HG02798 (cell line): Measurements from ENCODE around the gene LAGE3.

Experiments
- ATAC-seq: cut with Tn5 transposase; IDR thresholded peaks from one replicate; pipeline ENCODE4 v1.9.1; 2021; ENCODE audit warnings: mild to moderate bottlenecking; ENCODE audit not compliant: unreplicated experiment, poor library complexity

Gene LAGE3, protein sequence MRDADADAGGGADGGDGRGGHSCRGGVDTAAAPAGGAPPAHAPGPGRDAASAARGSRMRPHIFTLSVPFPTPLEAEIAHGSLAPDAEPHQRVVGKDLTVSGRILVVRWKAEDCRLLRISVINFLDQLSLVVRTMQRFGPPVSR

DNA sequence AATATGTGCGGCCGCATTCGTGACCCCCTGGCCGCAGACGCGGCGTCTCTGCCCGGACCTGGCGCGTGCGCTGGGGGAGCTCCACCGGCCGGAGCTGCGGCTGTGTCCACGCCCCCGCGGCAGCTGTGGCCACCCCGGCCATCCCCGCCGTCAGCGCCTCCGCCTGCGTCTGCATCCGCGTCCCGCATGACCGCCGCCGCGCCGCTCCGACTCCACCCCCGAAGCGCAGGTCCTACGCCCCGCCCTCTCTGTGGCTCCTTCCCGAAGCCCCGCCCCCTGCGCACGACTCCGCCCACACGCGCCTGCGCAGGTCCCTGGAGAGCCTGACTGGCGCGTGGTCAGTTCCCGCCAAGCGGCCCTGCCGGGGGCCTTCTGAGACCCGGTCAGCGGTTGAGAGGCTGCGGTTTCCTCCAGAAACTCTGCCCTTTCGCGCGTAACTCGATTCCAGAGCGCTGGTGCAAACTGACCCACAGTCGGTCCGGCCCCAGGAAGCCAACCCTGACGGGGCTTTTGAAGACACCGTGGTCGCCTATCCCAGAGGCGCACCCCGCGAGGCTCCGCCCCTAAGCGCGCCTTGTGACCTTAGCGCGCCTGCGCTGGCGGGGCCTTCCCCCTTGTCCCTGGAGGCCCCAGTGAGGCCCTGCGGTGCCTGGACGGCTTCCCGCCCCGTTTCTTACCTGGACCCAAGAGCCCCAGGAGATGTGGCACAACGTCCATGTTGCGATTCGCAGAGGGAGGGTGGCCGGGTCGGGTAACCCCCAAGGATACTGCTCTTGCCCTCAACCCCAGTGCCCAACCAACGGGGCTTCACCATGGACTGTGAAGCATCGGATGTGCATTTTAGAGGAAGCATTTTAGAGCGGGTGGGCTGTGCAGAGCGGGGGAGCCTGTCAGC lies at the start of gene LAGE3:
TSS of gene LAGE3 (minus strand) at position 554 of the 895 bp plus-strand sequence. CDS start at position 188, 366 bp downstream.
- ATAC-seq: peak; percentile 94

DNA sequence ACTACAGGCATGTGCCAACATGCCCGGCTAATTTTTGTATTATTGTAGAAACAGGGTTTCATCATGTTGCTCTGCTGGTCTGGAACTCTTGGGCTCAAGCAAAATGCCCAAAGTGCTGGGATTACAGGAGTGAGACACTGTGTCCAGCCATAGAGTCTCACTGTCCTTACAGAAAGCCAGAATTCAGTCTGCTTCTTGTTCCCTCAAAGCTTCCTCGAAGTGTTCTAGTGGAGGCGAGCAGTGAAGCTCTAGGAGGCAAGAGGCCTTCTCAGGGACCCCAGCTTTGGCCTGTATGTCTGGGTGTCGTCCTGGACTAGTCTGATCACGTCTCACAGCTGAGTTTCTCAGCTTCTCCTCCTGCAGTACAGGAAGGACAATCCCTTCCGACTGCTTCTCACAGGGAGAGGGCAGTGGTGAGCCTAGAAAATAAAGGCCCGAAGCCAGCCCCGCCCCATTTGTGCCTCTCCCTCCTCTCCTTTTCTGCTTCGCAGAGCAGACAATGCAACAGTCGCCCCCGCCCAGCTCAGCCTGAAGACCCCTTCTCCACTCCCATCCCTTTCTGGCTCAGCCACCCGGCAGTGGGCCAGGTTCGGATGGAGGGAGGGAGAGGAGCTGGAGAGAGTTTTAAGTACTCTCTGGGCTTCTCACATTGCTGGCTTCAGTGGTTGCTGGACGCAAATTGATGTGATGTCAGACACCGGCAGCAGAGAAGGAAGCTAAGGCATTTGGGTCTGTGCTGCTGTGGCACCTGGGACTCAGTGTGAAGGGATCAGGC lies 48.0 kb upstream of the LAGE3 start:
- ATAC-seq: peak; percentile 77

DNA sequence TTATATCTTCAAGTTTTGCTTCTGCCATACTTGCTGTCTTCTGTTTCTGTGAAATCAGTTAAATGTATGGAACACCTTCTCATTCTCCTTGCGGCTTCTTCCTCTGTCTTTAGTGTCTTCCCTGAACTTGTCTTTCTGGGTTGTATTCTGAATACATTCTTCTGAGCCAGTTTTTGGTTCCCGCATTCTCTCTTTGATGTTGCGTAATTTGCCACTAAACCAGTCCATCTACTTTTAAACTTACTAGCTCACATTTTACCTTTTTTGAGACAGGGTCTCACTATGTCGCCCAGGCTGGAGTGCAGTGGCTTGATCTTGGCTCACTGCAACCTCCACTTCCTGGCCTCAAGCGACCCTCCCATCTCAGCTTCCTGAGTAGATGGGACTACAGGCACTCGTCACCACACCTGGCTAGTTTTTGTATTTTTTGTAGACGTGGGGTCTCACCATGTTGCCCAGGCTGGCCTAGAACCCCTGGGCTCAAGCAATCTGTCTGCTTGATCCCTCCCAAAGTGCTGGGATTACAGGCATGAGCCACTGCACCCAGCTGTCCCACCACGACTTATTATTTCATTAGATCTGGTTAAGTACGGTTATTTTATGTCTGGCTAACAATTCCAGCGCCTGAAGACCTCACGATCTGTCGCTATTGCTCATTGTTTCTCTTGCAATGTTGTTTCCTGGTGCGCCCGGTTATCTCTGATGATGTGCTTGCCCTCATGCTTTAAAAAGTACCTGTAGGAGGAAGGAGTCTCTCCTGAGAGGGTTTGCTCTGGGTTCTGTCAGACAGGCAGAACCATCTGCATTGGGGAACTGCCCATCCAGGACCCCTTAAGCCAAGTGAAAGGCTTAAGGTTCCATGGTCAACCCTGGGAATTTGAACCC lies 46.8 kb upstream of the LAGE3 start:
- no peak for ATAC-seq

DNA sequence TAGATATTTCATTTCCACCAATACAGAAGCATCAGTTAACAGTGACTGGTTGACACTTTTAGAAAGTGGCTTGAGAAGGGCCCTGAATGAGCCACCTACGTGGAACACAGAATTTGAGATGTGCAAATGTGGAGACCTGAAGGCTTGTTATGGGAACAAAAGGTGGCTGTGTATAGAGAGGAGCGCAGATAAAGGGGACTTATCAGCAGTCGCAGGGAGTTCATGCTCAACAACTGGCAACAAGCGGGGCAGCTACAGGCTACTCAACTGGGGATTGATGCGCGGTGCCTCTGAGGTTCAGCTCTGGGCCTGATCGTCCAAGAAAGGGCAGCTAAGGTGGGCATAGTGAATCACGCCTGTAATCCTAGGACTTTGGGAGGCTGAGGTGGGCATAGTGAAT lies 40.3 kb upstream of the LAGE3 start:
- ATAC-seq: no peak

DNA sequence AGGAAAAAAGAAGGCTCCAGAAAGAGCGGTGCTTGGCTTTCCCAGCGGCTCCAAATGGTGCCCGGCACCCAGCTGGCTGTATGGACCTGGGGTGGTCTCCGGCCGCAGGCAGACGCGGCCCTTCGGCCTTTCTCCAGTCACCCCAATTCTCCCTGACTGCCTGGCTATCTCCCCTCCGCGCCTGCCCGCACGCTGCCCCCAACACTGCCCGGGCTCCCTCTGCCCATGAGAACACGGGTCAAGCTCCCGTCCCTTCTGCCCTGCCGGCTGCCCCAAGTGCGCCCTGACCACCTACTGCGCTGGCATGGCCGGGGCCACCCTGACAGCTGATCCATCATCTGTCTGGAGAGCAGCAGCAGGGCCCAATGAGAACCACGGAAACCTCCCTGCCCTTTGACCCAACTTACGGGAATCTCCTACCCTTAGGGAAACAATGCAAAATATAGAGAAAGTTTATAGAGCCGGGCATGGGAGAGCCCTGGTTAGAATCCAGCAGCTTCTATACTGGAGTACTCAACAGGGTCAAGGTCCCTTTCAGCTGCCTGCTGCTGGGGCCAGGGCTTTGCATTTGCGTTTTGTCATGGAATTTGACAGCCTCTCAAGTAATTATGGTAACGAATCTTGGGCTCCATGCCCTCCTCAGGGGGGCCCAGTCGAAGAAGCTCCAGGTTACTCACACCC lies 38.2 kb upstream of the LAGE3 start:
- ATAC-seq: no peak

DNA sequence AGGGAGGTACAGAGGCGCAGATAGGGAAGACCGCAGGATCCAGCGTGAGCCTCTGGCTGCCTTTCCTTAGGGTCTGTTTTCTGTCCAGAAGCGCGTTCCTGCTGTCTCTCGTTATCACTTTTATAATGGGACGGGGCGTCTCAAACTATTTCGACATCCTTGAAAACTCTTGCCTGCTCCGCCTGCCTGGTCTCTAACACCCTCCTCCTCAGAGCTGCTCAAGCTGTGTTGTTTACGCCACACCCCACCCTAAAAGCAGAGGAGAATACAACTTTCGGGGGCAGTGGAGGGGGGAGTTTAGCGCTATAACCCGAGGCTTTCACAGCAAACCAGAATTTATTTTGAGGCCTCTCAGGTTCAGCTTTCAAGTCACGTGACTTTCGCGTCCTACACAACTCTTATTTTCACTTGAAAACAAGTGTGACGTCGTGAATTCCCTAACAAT lies 37.6 kb upstream of the LAGE3 start:
- ATAC-seq: no peak

DNA sequence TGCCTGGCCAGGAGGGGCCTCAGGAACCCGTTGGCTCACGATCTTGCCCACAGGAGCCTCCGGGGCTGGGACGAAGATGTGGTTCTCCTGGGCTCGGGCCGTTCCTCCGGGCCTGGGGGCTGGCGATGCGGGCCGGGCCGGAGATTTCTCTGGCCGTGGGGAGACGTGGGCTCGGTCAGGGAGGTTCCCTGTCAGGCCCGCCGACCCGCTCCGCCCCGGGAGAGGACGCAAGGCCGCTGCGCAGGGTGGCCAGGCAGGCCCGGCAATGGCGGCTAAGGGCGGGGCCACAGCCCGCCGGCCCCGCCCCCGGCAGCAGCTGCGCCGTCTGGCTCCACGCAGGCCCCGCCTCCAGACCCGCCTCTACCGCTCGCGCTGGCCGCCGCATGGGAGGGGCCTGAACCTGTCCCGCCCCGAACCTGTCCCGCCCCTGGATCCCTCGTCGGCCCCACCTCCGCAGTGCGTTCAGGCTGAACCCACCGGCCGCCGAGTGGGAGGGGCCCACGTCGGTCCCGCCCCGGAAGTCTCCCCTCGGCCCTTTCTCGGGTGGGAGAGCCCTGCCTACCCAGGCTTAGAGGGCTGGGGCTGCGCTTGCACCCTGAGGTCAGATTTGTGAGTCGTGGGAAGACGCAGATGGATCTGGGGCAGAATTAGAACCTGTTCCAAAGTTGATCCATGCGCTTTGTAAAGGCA lies 37.0 kb upstream of the LAGE3 start, which contains the start of gene FAM3A:
TSS of gene FAM3A (minus strand) at position 267 of the 690 bp plus-strand sequence. CDS start 460 bp downstream, outside the sequence.
- peak; percentile 96 for ATAC-seq

DNA sequence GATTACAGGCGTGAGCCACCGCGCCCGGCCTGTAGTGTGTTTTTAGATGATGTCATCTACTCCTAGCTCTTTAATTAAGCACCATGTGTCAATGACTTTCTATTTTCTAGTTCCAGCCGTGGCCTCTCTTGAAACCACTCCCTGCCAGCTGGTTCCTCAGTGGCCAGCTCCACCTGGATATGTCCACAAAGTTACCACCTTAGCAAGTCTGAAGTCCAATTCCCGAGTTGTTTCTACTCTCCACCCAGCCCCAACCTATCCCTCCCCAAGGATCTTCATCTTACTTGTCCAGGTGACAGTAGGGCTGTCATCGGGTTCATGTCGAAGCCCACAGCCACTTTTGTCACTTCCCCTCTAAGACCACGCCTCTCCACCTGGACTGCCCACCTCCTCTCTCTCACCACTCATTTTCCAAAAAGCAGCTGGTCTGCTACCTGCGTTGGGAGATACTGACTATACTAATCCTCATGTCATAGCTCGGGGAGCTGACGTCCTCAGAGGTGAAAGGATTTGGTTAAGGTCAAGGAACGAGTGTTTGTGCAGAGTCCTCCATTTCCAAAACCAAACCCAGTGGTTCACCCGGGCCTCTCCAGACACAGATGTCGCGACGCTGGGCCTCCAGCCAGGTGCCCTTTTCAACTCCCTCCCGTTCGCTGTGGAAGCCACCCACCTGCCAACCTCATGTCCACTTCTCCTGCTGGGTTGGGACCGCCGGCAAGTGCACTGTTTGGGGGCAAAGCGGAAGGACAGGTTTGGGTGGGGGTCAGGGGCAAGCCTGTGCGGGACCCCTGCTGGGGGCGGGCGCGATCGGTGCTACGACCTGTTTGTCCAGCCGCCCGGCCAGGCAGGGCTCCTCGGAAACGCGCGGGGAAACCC lies 36.2 kb upstream of the LAGE3 start:
- no peak for ATAC-seq

DNA sequence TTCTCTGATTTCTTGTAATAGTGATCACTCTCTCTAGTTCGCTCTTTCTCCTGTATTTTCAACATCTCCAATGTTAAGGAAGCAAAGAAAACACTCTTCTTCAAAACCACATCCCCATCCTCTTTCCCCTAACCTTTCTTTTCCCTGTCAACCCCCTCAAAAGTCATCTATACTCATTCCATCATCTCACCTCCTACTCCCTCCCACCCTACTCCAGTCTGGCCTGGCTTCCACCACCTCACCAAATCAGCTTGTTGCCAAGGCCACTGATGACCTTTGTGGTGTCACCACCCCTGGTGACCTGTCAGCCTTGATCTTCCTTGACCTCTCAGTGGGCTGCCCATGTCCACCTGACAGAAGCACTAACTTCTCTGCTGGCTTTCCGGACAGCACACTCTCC lies 34.6 kb upstream of the LAGE3 start:
- ATAC-seq: no peak

DNA sequence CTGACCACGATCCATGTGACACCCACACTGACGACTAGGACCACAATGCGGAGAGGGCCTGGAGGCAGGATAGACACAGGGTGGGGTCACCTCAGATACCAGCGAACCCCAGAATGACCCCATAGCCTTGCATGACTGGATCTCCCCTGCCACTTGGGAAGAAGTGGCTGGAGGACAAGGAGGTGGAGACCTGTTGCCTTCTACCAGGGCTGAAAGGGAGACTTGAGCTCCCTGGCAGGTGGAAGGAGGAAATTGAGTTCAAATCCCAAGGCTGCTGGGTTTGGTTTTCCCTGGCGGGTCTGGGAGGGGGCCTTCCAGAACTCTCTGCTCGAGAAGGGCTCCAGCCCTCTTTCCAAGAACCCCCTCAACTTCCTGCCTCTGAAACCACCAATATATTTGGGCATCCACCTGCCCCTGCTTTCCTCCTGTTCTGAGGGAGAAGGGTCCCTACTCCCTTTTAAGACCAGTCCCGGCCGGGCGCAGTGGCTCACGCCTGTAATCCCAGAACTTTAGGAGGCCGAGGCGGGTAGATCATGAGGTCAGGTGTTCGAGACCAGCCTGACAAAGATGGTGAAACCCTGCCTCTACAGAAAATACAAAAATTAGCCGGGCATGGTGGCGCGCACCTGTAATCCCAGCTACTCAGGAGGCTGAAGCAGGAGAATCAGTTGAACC lies 33.9 kb upstream of the LAGE3 start:
- ATAC-seq: no peak

DNA sequence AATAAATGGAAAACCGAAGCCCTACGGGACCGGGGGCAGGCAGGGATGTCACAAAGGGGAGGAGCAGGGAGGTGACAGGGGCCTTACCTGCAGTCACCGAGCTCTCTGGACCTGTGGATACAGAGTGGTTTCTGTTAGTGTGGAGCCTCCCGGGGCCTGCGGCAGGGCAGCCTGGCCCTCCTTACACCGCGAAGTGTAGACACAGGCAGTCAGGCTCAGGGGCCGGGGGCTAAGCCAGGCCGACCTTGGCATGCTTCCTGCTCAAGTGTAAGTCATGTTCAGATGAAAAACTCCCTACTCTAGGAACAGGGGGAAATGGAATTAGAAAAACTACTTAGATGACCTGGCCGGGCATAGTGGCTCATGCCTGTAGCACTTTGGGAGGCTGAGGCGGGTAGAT lies 32.7 kb upstream of the LAGE3 start:
- no peak for ATAC-seq

DNA sequence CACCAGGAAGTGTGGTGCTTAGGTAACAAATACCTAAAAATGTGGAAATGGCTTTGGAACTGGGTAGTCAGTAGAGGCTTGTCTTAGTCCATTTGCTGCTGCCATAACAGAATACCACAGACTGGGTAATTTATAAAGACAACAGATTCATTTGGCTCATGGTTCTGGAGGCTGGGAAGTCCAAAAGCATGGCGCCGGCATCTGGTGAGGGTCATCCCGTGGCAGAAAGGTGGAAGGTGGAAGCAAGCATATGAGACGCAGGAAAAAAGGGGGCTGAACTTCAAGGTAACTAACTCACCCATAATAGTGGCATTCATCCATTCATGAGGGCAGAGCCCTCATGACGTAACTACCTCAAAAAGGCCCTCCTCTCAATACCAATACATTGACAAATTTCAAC lies 30.4 kb upstream of the LAGE3 start:
- no peak for ATAC-seq

DNA sequence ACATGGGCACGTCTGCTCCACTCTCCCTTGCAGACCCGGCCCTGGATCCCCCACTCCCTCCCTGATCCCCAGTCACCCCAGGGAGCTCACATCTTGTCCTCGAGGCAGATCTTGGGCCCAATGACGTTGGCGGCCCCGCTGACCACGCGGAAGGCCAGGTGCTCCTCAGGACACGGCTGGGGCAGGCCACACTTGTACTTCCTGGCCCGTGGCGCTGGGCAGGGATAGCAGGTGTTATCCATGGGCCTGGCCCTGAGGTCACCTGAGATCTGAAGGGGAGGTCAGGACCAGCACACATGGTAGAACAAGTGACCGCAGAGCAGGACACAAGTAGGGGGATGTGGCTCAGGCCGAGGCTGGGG lies 29.3 kb upstream of the LAGE3 start:
- ATAC-seq: no peak

DNA sequence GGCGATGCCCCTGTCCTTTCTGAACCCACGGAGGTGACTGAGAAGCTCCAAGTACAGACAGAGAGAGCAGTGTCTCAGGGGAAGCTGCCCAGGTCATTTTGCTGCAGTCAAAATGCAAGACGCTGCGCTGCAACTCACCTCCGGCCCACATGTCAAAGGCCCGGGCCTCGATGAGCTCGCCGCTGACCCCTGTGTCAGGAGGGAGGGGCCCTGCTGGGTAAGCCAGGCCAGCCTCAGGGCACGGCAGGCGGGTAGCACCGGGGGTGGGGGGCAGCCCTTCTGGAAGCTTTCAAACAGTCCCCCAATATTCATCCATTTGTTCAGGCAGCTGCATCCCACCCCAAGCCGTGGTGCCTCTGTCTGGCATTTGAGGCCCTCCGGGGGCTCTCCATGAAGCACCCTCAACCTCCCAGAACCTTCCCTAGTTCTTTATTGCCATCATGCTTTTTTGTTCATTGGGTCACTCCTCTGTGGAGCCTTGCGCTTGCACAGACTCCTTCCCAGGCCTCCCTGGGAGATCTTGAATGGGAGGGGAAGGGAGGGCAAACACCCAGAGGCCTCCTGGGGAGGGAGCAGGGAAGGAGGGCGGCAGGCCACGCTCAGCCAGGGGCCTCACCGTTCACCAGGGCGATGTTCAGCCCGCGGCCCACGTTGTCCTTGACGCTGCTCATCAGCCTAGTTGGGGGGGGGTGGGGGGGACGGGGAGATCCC lies 28.7 kb upstream of the LAGE3 start:
- no peak for ATAC-seq

DNA sequence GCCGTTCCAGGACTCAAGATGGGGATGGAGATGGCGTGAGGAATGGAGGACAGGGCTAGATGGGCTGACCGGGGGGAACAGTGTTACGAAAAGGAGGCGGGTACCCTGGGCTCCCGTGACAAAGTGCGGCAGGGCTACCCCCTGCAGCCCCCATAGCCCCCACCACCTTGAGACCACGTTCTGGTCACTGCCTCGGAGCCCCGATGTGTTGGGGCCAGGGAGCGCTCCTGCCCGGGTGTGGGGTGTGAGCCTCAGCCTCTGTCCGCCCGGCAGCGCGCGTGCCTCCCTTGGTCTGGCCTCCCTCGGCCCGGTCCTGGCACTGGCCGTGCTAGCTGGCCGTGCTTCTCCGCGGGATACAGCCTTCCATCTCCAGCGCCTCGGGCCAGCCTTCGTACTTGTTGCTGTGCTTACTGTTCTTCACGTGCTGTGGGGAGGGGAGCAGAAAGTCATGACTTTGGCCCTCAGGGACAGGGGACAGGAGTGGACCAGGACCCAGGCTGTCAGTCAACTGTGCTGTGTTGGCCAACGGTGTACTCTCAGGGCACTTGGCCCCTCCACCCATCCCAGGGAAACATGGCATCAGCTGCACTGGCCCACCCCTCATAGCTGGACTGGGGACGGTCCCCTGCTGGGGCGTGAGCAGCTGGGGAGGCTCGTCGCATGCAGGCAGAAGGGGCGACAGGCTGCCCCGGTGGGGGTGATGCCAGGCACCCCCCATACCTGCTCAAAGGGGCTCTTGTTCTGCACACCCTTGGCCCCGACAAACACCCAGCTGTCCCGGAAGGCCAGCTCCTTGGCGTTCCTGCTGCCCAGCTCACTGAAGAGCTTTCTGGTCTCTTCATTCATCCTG lies 27.6 kb upstream of the LAGE3 start:
- ATAC-seq: no peak

DNA sequence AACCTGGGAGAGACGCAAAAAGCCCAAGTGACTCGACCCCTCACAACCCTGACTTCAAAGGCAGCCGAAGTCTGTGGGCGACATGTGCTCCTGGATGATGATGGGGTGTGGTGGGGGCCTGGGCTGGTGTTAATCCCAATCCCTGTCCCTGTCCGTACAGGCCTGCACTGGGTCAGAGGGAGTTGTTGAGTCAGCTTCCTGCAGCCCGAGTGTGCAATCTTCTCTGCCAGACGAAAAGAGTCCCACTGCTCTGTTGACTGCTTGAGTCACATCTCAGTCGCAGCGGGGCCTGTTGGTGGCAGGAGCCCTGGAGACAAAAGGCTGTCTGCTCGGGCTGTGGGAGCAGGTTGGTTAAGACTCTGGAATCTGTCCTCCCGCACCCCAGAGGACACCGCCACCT lies 26.7 kb upstream of the LAGE3 start:
- ATAC-seq: no peak
